Tibial artery (tissue), 4 donors: ENCODE results near the gene TTN.

Experiments
- DNase-seq, 2 donors: peaks; one replicate each; pipeline ENCODE4 v3.0.0-alpha.2; 2019
- H3K27ac ChIP-seq, 2 donors: fragments of 200-600 bp; sonication (generic) in 1 of 2; 1 replicate in 1 of 2; 2 replicates in 1 of 2; pipeline ENCODE4 v1.5.1; 2018 to 2019; ENCODE audit warnings: mild to moderate bottlenecking in 1 of 2
- H3K27me3 ChIP-seq, 2 donors: fragments of 200-600 bp; sonication (generic) in 1 of 2; one replicate each; pipeline versions ENCODE4 v1.5.1 to v1.6.0; 2016 to 2019
- H3K36me3 ChIP-seq, 3 donors: fragments of 200-600 bp; sonication (generic) in 2 of 3; one replicate each; pipeline ENCODE4 v1.5.1; 2016 to 2019; ENCODE audit warnings: mild to moderate bottlenecking in 2 of 3
- H3K4me1 ChIP-seq, 4 donors: fragments of 200-600 bp; sonication (generic) in 2 of 4; 1 replicate in 3 of 4; 2 replicates in 1 of 4; pipeline ENCODE4 v1.5.1; 2016 to 2019
- H3K4me3 ChIP-seq, 2 donors: fragments of 200-600 bp; sonication (generic) in 1 of 2; 1 replicate in 1 of 2; 2 replicates in 1 of 2; pipeline ENCODE4 v1.5.1; 2018 to 2019; ENCODE audit warnings: mild to moderate bottlenecking in 2 of 2
- H3K9me3 ChIP-seq, 3 donors: fragments of 200-600 bp; sonication (generic) in 1 of 3; one replicate each; pipeline ENCODE4 v1.5.1; 2016 to 2019
- intact Hi-C: fragments of 100-400 bp; cut with DNase I; formaldehyde crosslinking; loops from one replicate; pipeline ENCODE4 v1.15.0; 2023; ENCODE audit warnings: low total_unique reads
- TF ChIP-seq, protein P1 (sequence below), 2 experiments: fragments of 200-600 bp in 1 of 2; fragments of 450-650 bp in 1 of 2; IDR thresholded peaks; one replicate each; pipeline ENCODE4 v1.5.1; 2017 to 2019; ENCODE audit warnings: antibody characterized with exemption in 2 of 2, mild to moderate bottlenecking in 1 of 2, moderate library complexity in 1 of 2

TTN gene

GRCh38 chr2:178484245-178485041 is 322.8 kb downstream of the TTN start:
- TF ChIP-seq, protein P1, sequence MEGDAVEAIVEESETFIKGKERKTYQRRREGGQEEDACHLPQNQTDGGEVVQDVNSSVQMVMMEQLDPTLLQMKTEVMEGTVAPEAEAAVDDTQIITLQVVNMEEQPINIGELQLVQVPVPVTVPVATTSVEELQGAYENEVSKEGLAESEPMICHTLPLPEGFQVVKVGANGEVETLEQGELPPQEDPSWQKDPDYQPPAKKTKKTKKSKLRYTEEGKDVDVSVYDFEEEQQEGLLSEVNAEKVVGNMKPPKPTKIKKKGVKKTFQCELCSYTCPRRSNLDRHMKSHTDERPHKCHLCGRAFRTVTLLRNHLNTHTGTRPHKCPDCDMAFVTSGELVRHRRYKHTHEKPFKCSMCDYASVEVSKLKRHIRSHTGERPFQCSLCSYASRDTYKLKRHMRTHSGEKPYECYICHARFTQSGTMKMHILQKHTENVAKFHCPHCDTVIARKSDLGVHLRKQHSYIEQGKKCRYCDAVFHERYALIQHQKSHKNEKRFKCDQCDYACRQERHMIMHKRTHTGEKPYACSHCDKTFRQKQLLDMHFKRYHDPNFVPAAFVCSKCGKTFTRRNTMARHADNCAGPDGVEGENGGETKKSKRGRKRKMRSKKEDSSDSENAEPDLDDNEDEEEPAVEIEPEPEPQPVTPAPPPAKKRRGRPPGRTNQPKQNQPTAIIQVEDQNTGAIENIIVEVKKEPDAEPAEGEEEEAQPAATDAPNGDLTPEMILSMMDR (IDR thresholded peaks at IDR 0.05): no peak
- H3K4me1 ChIP-seq: peaks cover 0 to 49% (median 40%) of the 10 kb centered on the region in 4 donors
- no peak overlapping the region for H3K4me3 ChIP-seq
- intact Hi-C loops: no loop called here
- no peaks in the 10 kb centered on the region for H3K27me3 ChIP-seq
- H3K27ac ChIP-seq: no peak overlapping the region
- DNase-seq: no peak
- H3K36me3 ChIP-seq: peaks cover 0 to 19% (median 0%) of the 10 kb centered on the region in 3 donors
- H3K9me3 ChIP-seq: no peaks in the 10 kb centered on the region

DNA sequence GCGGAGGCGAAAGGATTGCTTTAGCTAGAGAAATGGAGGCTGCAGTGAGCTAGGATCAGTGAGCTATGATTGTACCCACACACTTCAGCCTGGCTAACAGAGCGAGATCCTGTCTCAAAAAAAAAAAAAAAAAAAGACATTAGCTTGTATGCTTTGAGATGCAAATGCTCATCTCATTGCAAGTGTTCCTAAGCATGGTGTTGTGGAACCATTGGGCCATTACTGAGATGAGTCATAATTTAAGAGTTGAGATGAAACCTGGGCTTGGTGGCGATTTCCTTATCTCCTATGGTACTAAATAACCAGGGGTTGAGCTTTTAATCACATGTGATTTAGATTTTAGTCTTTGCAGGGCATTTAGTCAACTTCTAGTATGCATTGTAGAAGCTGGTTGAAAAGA is 324.8 kb downstream of the TTN start:
- peak overlapping the region; percentile 89 to 92 for H3K4me3 ChIP-seq

GRCh38 chr2:178480227-178481181 is 326.7 kb downstream of the TTN start, which contains the start of gene PLEKHA3:
TSS of gene PLEKHA3 (plus strand) at chr2:178480457. CDS start at chr2:178480870, 413 bp downstream.
- intact Hi-C loops: loop anchor here (2.0 kb wide), 1 partner anchor 30 kb away; the partner anchor contains the start of genes PJVK and PRKRA
- H3K4me1 ChIP-seq: peaks cover 0 to 63% (median 44%) of the 10 kb centered on the region in 4 donors
- TF ChIP-seq, protein P1 (IDR thresholded peaks at IDR 0.05): no peak

More for the DNA sequence above, 324.8 kb downstream of the TTN start:
- H3K27ac ChIP-seq: no peak overlapping the region
- TF ChIP-seq, protein P1 (IDR thresholded peaks at IDR 0.05): no peak
- peaks cover 0 to 19% (median 0%) of the 10 kb centered on the region in 3 donors for H3K36me3 ChIP-seq
- no peak for DNase-seq
- H3K4me1 ChIP-seq: peaks cover 0 to 61% (median 43%) of the 10 kb centered on the region in 4 donors
- H3K9me3 ChIP-seq: no peaks in the 10 kb centered on the region
- intact Hi-C loops: no loop called here
- H3K27me3 ChIP-seq: no peaks in the 10 kb centered on the region

DNA sequence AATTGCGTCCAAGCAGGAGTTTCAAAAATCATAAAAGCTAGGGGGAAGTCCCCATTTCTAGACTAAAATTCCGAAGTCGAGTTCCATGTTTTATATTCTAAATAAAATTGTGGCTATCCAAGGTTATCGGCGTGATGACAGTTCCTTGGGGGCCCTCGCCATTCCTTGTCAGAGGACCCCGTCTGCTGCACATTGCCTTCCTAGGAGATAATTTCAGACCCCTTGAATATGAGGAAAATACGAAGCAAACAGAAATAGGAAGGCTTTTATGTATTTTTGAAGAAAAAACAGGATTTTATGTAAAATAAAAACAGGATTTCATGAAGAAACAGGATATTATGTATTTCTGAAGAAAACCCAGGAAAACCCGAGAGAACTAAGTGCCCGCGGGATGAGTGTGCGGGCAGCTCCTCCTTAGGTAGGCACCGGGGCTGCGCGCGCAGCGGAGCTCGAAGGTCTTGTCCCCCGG is 327.4 kb downstream of the TTN start:
- no peak for DNase-seq
- H3K9me3 ChIP-seq: no peaks in the 10 kb centered on the region
- H3K4me3 ChIP-seq: peak overlapping the region; percentile 89 to 92
- intact Hi-C loops: loop anchor here (2.0 kb wide), 1 partner anchor 29 kb away; the partner anchor contains the start of genes PJVK and PRKRA
- H3K27ac ChIP-seq: peak overlapping the region; percentile 90 to 91
- H3K4me1 ChIP-seq: peaks cover 0 to 56% (median 38%) of the 10 kb centered on the region in 4 donors
- no peaks in the 10 kb centered on the region for H3K36me3 ChIP-seq
- H3K27me3 ChIP-seq: no peaks in the 10 kb centered on the region
- TF ChIP-seq, protein P1 (IDR thresholded peaks at IDR 0.05): no peak

More at GRCh38 chr2:178480227-178481181, 326.7 kb downstream of the TTN start, which contains the start of gene PLEKHA3:
- no peaks in the 10 kb centered on the region for H3K27me3 ChIP-seq
- no peaks in the 10 kb centered on the region for H3K36me3 ChIP-seq
- peak within 1 kb of the TSS; percentile 90 to 91 for H3K27ac ChIP-seq
- peak within 1 kb of the TSS; percentile 89 to 92 for H3K4me3 ChIP-seq
- DNase-seq: peak; percentile 97 to 99
- H3K9me3 ChIP-seq: no peaks in the 10 kb centered on the region

- TF ChIP-seq, protein P1 (IDR thresholded peaks at IDR 0.05): no peak
- Histone ChIP-seq H3K4me3 (peak overlapping the region; percentile 89 to 92), H3K9me3 (no peaks in the 10 kb centered on the region), H3K36me3 (no peaks in the 10 kb centered on the region), H3K27me3 (no peaks in the 10 kb centered on the region), H3K4me1 (peaks cover 0 to 54% (median 33%) of the 10 kb centered on the region in 4 donors), H3K27ac (peak overlapping the region; percentile 90 to 91)
- intact Hi-C loops: no loop called here
- DNase-seq: no peak
Observed at GRCh38 chr2:178479275-178479616, 328.0 kb downstream of the TTN start.
